Measurements from ENCODE around the gene VWDE. TPM values are rescaled to one million over a fixed set of nuclear protein-coding genes. Genes with fewer than 3 reads are reported as not detected.
"Not testable (repeated sequence)": the region's sequence is repeated elsewhere in the genome, so short reads cannot be mapped to it uniquely, and the experiment has no call there.

Gene VWDE
- total and polyA plus RNA-seq, 2 experiments from 2014 or later: not detected

GRCh38 chr7:12398186-12398585 lies 5.5 kb downstream of the VWDE start:
- H3K4me3 ChIP-seq: no peak overlapping the region
- no peak for DNase-seq
- no peaks in the 10 kb centered on the region for H4K20me1 ChIP-seq (ENCODE audit: insufficient read depth)
- no peaks in the 10 kb centered on the region for H3K9me3 ChIP-seq (ENCODE audit: low read depth)
- no peak overlapping the region for H3K9ac ChIP-seq
- H3K4me2 ChIP-seq (ENCODE audit: unreplicated experiment): no peak overlapping the region
- in situ Hi-C loops (cut with MboI): no loop called here
- peaks cover 44% of the 10 kb centered on the region for H3K27me3 ChIP-seq (replicated peaks; ENCODE audit: insufficient read depth)
- H3K36me3 ChIP-seq (ENCODE audit: low read depth): no peaks in the 10 kb centered on the region
- H3K9me2 ChIP-seq (ENCODE audit: insufficient read depth): no peaks in the 10 kb centered on the region
- no peaks in the 10 kb centered on the region for H3F3A ChIP-seq (ENCODE audit: insufficient read depth)
- H3K4me1 ChIP-seq (ENCODE audit: insufficient read depth): no peaks in the 10 kb centered on the region
- TF ChIP-seq EZH2phosphoT487 (IDR thresholded peaks at IDR 0.05; ENCODE audit: insufficient read depth, low read depth): no peak
- no peak for TF ChIP-seq EZH2 (IDR thresholded peaks at IDR 0.05; ENCODE audit: insufficient read depth, poor library complexity, severe bottlenecking)
- H2AFZ ChIP-seq: no peak overlapping the region
- H3K79me2 ChIP-seq (ENCODE audit: insufficient read depth): no peaks in the 10 kb centered on the region
- no peak overlapping the region for H3K27ac ChIP-seq

GRCh38 chr7:12397671-12398070 lies 6.0 kb downstream of the VWDE start:
- no peak overlapping the region for H3K4me2 ChIP-seq (ENCODE audit: unreplicated experiment)
- WGBS, 2 experiments (ENCODE audit: low coverage in 1 of 2, low lambda C conversion rate in 2 of 2, missing lambda C conversion rate in 2 of 2): 38 to 43% methylated on average over 4 of the region's 4 CpGs
- H3K9me3 ChIP-seq (ENCODE audit: low read depth): no peaks in the 10 kb centered on the region
- H3K4me1 ChIP-seq (ENCODE audit: insufficient read depth): no peaks in the 10 kb centered on the region
- H3K79me2 ChIP-seq (ENCODE audit: insufficient read depth): no peaks in the 10 kb centered on the region
- TF ChIP-seq EZH2phosphoT487 (IDR thresholded peaks at IDR 0.05; ENCODE audit: insufficient read depth, low read depth): no peak
- no peak for TF ChIP-seq EZH2 (IDR thresholded peaks at IDR 0.05; ENCODE audit: insufficient read depth, poor library complexity, severe bottlenecking)
- no peaks in the 10 kb centered on the region for H3K36me3 ChIP-seq (ENCODE audit: low read depth)
- H3F3A ChIP-seq (ENCODE audit: insufficient read depth): no peaks in the 10 kb centered on the region
- H3K4me3 ChIP-seq: no peak overlapping the region
- no peaks in the 10 kb centered on the region for H4K20me1 ChIP-seq (ENCODE audit: insufficient read depth)
- in situ Hi-C loops (cut with MboI): no loop called here
- H2AFZ ChIP-seq: no peak overlapping the region
- H3K9me2 ChIP-seq (ENCODE audit: insufficient read depth): no peaks in the 10 kb centered on the region
- H3K9ac ChIP-seq: no peak overlapping the region
- no peak for DNase-seq
- H3K27ac ChIP-seq: no peak overlapping the region
- peaks cover 39% of the 10 kb centered on the region for H3K27me3 ChIP-seq (replicated peaks; ENCODE audit: insufficient read depth)

- H3K27ac ChIP-seq; H3K79me2 ChIP-seq (ENCODE audit: insufficient read depth); H3K9me2 ChIP-seq (ENCODE audit: insufficient read depth); DNase-seq; H3K36me3 ChIP-seq (ENCODE audit: low read depth); H3F3A ChIP-seq (ENCODE audit: insufficient read depth); H3K4me1 ChIP-seq (ENCODE audit: insufficient read depth); H3K9ac ChIP-seq; H2AFZ ChIP-seq; H4K20me1 ChIP-seq (ENCODE audit: insufficient read depth); H3K9me3 ChIP-seq (ENCODE audit: low read depth); in situ Hi-C loops (cut with MboI); H3K4me3 ChIP-seq; H3K4me2 ChIP-seq (ENCODE audit: unreplicated experiment): not testable (repeated sequence)
- 4 to 18% methylated on average over 1 of the region's 1 CpG for WGBS, 2 experiments (ENCODE audit: low coverage in 1 of 2, low lambda C conversion rate in 2 of 2, missing lambda C conversion rate in 2 of 2)
- H3K27me3 ChIP-seq (replicated peaks; ENCODE audit: insufficient read depth): peaks cover 29% of the 10 kb centered on the region
Observed at GRCh38 chr7:12396670-12397069, 7.0 kb downstream of the VWDE start.

GRCh38 chr7:12391922-12392615 lies 11.6 kb downstream of the VWDE start:
- TF ChIP-seq EZH2phosphoT487 (IDR thresholded peaks at IDR 0.05; ENCODE audit: insufficient read depth, low read depth) (no peak), EZH2 (IDR thresholded peaks at IDR 0.05; ENCODE audit: insufficient read depth, poor library complexity, severe bottlenecking) (no peak)

More at GRCh38 chr7:12391922-12392615, 11.6 kb downstream of the VWDE start:
- Histone ChIP-seq H3K36me3 (ENCODE audit: low read depth) (no peaks in the 10 kb centered on the region), H3K27ac (no peak overlapping the region), H3K27me3 (replicated peaks; ENCODE audit: insufficient read depth) (peaks cover 9% of the 10 kb centered on the region), H3F3A (ENCODE audit: insufficient read depth) (no peaks in the 10 kb centered on the region), H3K4me2 (ENCODE audit: unreplicated experiment) (no peak overlapping the region), H3K4me1 (ENCODE audit: insufficient read depth) (no peaks in the 10 kb centered on the region), H3K4me3 (no peak overlapping the region), H3K9me2 (ENCODE audit: insufficient read depth) (no peaks in the 10 kb centered on the region), H3K79me2 (ENCODE audit: insufficient read depth) (no peaks in the 10 kb centered on the region), H4K20me1 (ENCODE audit: insufficient read depth) (no peaks in the 10 kb centered on the region), H3K9ac (no peak overlapping the region), H3K9me3 (ENCODE audit: low read depth) (no peaks in the 10 kb centered on the region), H2AFZ (no peak overlapping the region)
- WGBS, 2 experiments (ENCODE audit: low coverage in 1 of 2, low lambda C conversion rate in 2 of 2, missing lambda C conversion rate in 2 of 2): 24 to 25% methylated on average over 5 of the region's 5 CpGs
- no peak for DNase-seq
- in situ Hi-C loops (cut with MboI): no loop called here

Data from GM23248 (cell line).